ENCODE data around the gene MBP. TPM values are rescaled to one million over a fixed set of nuclear protein-coding genes. Genes with fewer than 3 reads are reported as not detected.

The MBP gene
- total and polyA plus RNA-seq, 10 of the 15 experiments (the other 5 are each of a cell fraction or from before 2014, with no cell fraction given) = 12.2 to 67.8 (median 42.1) TPM

GRCh38 chr18:77167251-77167650 is 34.7 kb upstream of the MBP start:
- H3K4me2 ChIP-seq (ENCODE audit: control insufficient read depth, insufficient read depth) = no peak overlapping the region
- no peak overlapping the region for H3K27ac ChIP-seq (ENCODE audit: control insufficient read depth, insufficient read depth)
- ChIA-PET SMC1A (ENCODE audit: uncharacterized antibody, unreplicated experiment) (interaction anchor here (1.9 kb wide), 1 partner anchor 44 kb away, joined by 5 read pairs; no protein-coding TSS in a partner anchor), POLR2A (no interaction called here), CTCF (no interaction called here), RAD21 (ENCODE audit: unreplicated experiment) (no interaction called here)
- no peak for FAIRE-seq
- ATAC-seq = no peak
- H3K9ac ChIP-seq (ENCODE audit: control insufficient read depth, insufficient read depth, low read length) = no peak overlapping the region
- H3K9me3 ChIP-seq (replicated peaks; ENCODE audit: control insufficient read depth, insufficient read depth, low read length) = no peaks in the 10 kb centered on the region
- H3K36me3 ChIP-seq (ENCODE audit: control insufficient read depth in 2 of 2, insufficient read depth in 2 of 2, low read length in 1 of 2) = no peaks in the 10 kb centered on the region
- no TSS peak for BruUV-seq (replicated peaks)
- WGBS (ENCODE audit: insufficient coverage, insufficient replicate concordance, low lambda C conversion rate, missing lambda C conversion rate) = 31% methylated on average over 5 of the region's 5 CpGs
- intact Hi-C loops (cut with micrococcal nuclease; ENCODE audit: unreplicated experiment) = no loop called here
- H4K20me1 ChIP-seq (ENCODE audit: control insufficient read depth, insufficient read depth) = no peaks in the 10 kb centered on the region
- no peak overlapping the region for H3K4me3 ChIP-seq
- no peak overlapping the region for H2AFZ ChIP-seq (ENCODE audit: control insufficient read depth, low read depth, low read length)
- no peaks in the 10 kb centered on the region for H3K27me3 ChIP-seq (replicated peaks in 1 of 2; ENCODE audit: control insufficient read depth in 2 of 2, insufficient read depth in 2 of 2, low read length in 1 of 2)
- in situ Hi-C loops (cut with MboI) = no loop called here
- DNase-seq (ENCODE audit: low read depth, low spot score) = no peak
- H3K4me1 ChIP-seq (ENCODE audit: control insufficient read depth, insufficient read depth, low read length) = no peaks in the 10 kb centered on the region
- no peaks in the 10 kb centered on the region for H3K79me2 ChIP-seq (ENCODE audit: control insufficient read depth, insufficient read depth, low read length)
- TF ChIP-seq MLLT1 (IDR thresholded peaks at IDR 0.05) = no peak
- TF ChIP-seq EZH2 (IDR thresholded peaks at IDR 0.05; ENCODE audit: borderline replicate concordance, control insufficient read depth, low read depth, low read length) = no peak
- TF ChIP-seq CUX1 (IDR thresholded peaks at IDR 0.05; ENCODE audit: insufficient replicate concordance, low read depth, low read length) = no peak
- no peak for TF ChIP-seq SPI1 (IDR thresholded peaks at IDR 0.05; ENCODE audit: borderline replicate concordance, insufficient read depth, low read depth, low read length)
- TF ChIP-seq MTA3 (IDR thresholded peaks at IDR 0.05; ENCODE audit: borderline replicate concordance, low read length) = no peak
- no peak for TF ChIP-seq POLR2AphosphoS5 (IDR thresholded peaks at IDR 0.05; ENCODE audit: low read length)
- TF ChIP-seq, protein P1, sequence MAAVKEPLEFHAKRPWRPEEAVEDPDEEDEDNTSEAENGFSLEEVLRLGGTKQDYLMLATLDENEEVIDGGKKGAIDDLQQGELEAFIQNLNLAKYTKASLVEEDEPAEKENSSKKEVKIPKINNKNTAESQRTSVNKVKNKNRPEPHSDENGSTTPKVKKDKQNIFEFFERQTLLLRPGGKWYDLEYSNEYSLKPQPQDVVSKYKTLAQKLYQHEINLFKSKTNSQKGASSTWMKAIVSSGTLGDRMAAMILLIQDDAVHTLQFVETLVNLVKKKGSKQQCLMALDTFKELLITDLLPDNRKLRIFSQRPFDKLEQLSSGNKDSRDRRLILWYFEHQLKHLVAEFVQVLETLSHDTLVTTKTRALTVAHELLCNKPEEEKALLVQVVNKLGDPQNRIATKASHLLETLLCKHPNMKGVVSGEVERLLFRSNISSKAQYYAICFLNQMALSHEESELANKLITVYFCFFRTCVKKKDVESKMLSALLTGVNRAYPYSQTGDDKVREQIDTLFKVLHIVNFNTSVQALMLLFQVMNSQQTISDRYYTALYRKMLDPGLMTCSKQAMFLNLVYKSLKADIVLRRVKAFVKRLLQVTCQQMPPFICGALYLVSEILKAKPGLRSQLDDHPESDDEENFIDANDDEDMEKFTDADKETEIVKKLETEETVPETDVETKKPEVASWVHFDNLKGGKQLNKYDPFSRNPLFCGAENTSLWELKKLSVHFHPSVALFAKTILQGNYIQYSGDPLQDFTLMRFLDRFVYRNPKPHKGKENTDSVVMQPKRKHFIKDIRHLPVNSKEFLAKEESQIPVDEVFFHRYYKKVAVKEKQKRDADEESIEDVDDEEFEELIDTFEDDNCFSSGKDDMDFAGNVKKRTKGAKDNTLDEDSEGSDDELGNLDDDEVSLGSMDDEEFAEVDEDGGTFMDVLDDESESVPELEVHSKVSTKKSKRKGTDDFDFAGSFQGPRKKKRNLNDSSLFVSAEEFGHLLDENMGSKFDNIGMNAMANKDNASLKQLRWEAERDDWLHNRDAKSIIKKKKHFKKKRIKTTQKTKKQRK (IDR thresholded peaks at IDR 0.05; ENCODE audit: low read depth, low read length) = no peak
- no peak for TF ChIP-seq USF1 (IDR thresholded peaks at IDR 0.05; ENCODE audit: borderline replicate concordance, extremely low read length, insufficient read depth, low read depth, low read length)
- TF ChIP-seq CREM (IDR thresholded peaks at IDR 0.05; ENCODE audit: low read depth) = no peak

Data from GM12878 (cell line).